ENCODE measurements around the gene CPNE6.

- no peak for TF ChIP-seq CTCF (conservative IDR thresholded peaks at IDR 0.05; ENCODE audit: low read length)
- TF ChIP-seq EZH2phosphoT487 (IDR thresholded peaks at IDR 0.05; ENCODE audit: borderline replicate concordance, low read depth, low read length): no peak
Observed at GRCh38 chr14:24074625-24075484, 3.5 kb downstream of the CPNE6 start.

Measured in OCI-LY7 (cell line).